HCT116 (cell line): ENCODE measurements around the gene ACAP3. TPM values are rescaled to one million over a fixed set of nuclear protein-coding genes. Genes with fewer than 3 reads are reported as not detected.

Experiments used
- ATAC-seq: fragments of 200-7000 bp; cut with Tn5 transposase; 2 replicates; pipeline ENCODE4 v1.9.1; 2020; ENCODE audit warnings: mild to moderate bottlenecking, moderate library complexity
- BruUV-seq: library from RNA; stranded (reverse); fragments of 400-500 nt; replicated peaks from 2 replicates; lab custom pipeline; 2021; lab: Mats Ljungman, UMichigan
- CTCF ChIA-PET: fragments of 300-600 bp; sonication (Branson Sonifier 250); formaldehyde crosslinking; loops from one replicate; lab custom pipeline; 2021; ENCODE audit warnings: antibody characterized with exemption; lab: Charles Lee
- POLR2A ChIA-PET: fragments of 300-600, 350-600 bp; sonication (Branson Sonifier 250); formaldehyde crosslinking; loops from one replicate; lab custom pipeline; 2021; ENCODE audit warnings: antibody characterized with exemption; lab: Charles Lee
- RAD21 ChIA-PET, 2 experiments: fragments of 300-600 bp; sonication (Branson Sonifier 250); formaldehyde crosslinking; loops; one replicate each; lab custom pipeline; 2023; ENCODE audit warnings: low total read pairs in 2 of 2; ENCODE audit not compliant: uncharacterized antibody in 2 of 2, unreplicated experiment in 2 of 2, low non-redundant PET in 1 of 2; lab: Charles Lee
- DNase-seq: peaks from one replicate; pipeline ENCODE4 v3.0.0-alpha.2; 2010; ENCODE audit warnings: low read depth, low spot score
- H2AFZ ChIP-seq: fragments of 200-600 bp; shearing (Covaris generic), sonication (generic); 2 replicates; pipeline ENCODE4 v1.6.1; 2017; ENCODE audit warnings: low read depth, mixed run types, mixed read lengths, antibody characterized with exemption, low read length; ENCODE audit not compliant: poor library complexity, severe bottlenecking
- H3K27ac ChIP-seq: 2 replicates; pipeline ENCODE4 v1.5.1; 2012; ENCODE audit warnings: low read depth, low read length
- H3K27me3 ChIP-seq: fragments of 200-600 bp; sonication (generic); 2 replicates; pipeline ENCODE4 v1.6.1; 2016; ENCODE audit warnings: mixed run types, low read length, mixed read lengths; ENCODE audit not compliant: insufficient read depth
- H3K36me3 ChIP-seq, 2 experiments: fragments of 200-500 bp in 1 of 2; fragments of 200-600 bp in 1 of 2; sonication (Bioruptor generic) in 1 of 2; sonication (generic) in 1 of 2; 2 replicates each; pipeline versions ENCODE4 v1.5.1 to v1.6.1; 2014 to 2016; ENCODE audit warnings: low read length in 2 of 2, inconsistent platforms in 1 of 2, mixed read lengths in 1 of 2, mixed run types in 1 of 2; ENCODE audit not compliant: insufficient read depth in 2 of 2, control insufficient read depth in 1 of 2
- H3K4me1 ChIP-seq, 2 experiments: fragments of 200-600 bp in 1 of 2; sonication (generic) in 1 of 2; 2 replicates each; pipeline versions ENCODE4 v1.5.1 to v1.6.1; 2012 to 2017; ENCODE audit warnings: low read length in 2 of 2, inconsistent platforms in 1 of 2, mild to moderate bottlenecking in 1 of 2, mixed read lengths in 1 of 2, mixed run types in 1 of 2, moderate library complexity in 1 of 2; ENCODE audit not compliant: insufficient read depth in 2 of 2, control insufficient read depth in 1 of 2
- H3K4me2 ChIP-seq: fragments of 200-600 bp; sonication (generic); 2 replicates; pipeline ENCODE4 v1.6.1; 2017; ENCODE audit warnings: mixed run types, low read length, mixed read lengths
- H3K4me3 ChIP-seq, 2 experiments: fragments of 200-600 bp in 1 of 2; sonication (generic) in 1 of 2; replicated peaks in 1 of 2; 2 replicates each; pipeline ENCODE4 v1.5.1; 2011 to 2016; ENCODE audit warnings: low read length in 2 of 2, control low read depth in 1 of 2, low read depth in 1 of 2, mild to moderate bottlenecking in 1 of 2, mixed read lengths in 1 of 2, mixed run types in 1 of 2
- H3K79me2 ChIP-seq: fragments of 200-600 bp; sonication (generic); 2 replicates; pipeline ENCODE4 v1.6.1; 2017; ENCODE audit warnings: mild to moderate bottlenecking, mixed run types, low read length, moderate library complexity, mixed read lengths; ENCODE audit not compliant: insufficient read depth
- H3K9ac ChIP-seq: fragments of 200-600 bp; sonication (generic); 2 replicates; pipeline ENCODE4 v1.6.1; 2016; ENCODE audit warnings: low read length, mixed read lengths
- H3K9me2 ChIP-seq: fragments of 200-600 bp; sonication (generic), shearing (Covaris generic); 2 replicates; pipeline ENCODE4 v1.6.1; 2017; ENCODE audit warnings: mixed run types, mild to moderate bottlenecking, moderate library complexity; ENCODE audit not compliant: insufficient read depth
- H3K9me3 ChIP-seq, 2 experiments: fragments of 200-500 bp in 1 of 2; fragments of 200-600 bp in 1 of 2; sonication (Bioruptor generic) in 1 of 2; sonication (generic) in 1 of 2; 2 replicates each; pipeline ENCODE4 v1.6.1; 2014 to 2017; ENCODE audit warnings: low read length in 2 of 2, mixed read lengths in 2 of 2, inconsistent platforms in 1 of 2, low read depth in 1 of 2, mild to moderate bottlenecking in 1 of 2, mixed run types in 1 of 2, moderate library complexity in 1 of 2; ENCODE audit not compliant: control insufficient read depth in 1 of 2, insufficient read depth in 1 of 2
- H4K20me1 ChIP-seq: fragments of 200-600 bp; sonication (generic), shearing (Covaris generic); 2 replicates; pipeline ENCODE4 v1.6.1; 2017; ENCODE audit warnings: mixed run types, mild to moderate bottlenecking, moderate library complexity; ENCODE audit not compliant: insufficient read depth
- POLR2AphosphoS5 ChIP-seq: IDR thresholded peaks from 2 replicates; pipeline ENCODE4 v1.6.1; 2011; ENCODE audit warnings: mild to moderate bottlenecking, low read depth, low read length, moderate library complexity
- ZFX ChIP-seq: fragments of 450-650 bp; IDR thresholded peaks from 2 replicates; pipeline ENCODE4 v1.6.1; 2017
- ZNF274 ChIP-seq: fragments of 200-500 bp; sonication (Bioruptor generic); IDR thresholded peaks from 2 replicates; pipeline ENCODE4 v1.6.1; 2014; ENCODE audit warnings: mild to moderate bottlenecking, low read depth, low read length, inconsistent platforms
- intact Hi-C: fragments of 100-400 bp; cut with micrococcal nuclease; formaldehyde crosslinking; loops from 2 replicates; pipeline ENCODE4 v1.10.0; 2022
- total RNA-seq: library from RNA; stranded (reverse); gene quantifications from one replicate; pipeline ENCODE4 v1.2.1, GENCODE V29; 2021; ENCODE audit not compliant: unreplicated experiment
- TF ChIP-seq, protein P1 (sequence below): IDR thresholded peaks from 2 replicates; pipeline ENCODE4 v1.6.1; 2012
- TF ChIP-seq, protein P2 (sequence below), 3 experiments: fragments of 200-600 bp in 1 of 3; sonication (generic) in 1 of 3; IDR thresholded peaks in 2 of 3; conservative IDR thresholded peaks in 1 of 3; 2 replicates each; pipeline ENCODE4 v1.5.1; 2012 to 2017; ENCODE audit warnings: low read depth in 2 of 3, low read length in 2 of 3, antibody characterized with exemption in 1 of 3, borderline replicate concordance in 1 of 3, control low read depth in 1 of 3, mild to moderate bottlenecking in 1 of 3, mixed read lengths in 1 of 3, mixed run types in 1 of 3, moderate library complexity in 1 of 3; ENCODE audit not compliant: insufficient read depth in 1 of 3

The ACAP3 gene
- total RNA-seq, 1 experiment from 2014 or later: 38.8 TPM

DNA sequence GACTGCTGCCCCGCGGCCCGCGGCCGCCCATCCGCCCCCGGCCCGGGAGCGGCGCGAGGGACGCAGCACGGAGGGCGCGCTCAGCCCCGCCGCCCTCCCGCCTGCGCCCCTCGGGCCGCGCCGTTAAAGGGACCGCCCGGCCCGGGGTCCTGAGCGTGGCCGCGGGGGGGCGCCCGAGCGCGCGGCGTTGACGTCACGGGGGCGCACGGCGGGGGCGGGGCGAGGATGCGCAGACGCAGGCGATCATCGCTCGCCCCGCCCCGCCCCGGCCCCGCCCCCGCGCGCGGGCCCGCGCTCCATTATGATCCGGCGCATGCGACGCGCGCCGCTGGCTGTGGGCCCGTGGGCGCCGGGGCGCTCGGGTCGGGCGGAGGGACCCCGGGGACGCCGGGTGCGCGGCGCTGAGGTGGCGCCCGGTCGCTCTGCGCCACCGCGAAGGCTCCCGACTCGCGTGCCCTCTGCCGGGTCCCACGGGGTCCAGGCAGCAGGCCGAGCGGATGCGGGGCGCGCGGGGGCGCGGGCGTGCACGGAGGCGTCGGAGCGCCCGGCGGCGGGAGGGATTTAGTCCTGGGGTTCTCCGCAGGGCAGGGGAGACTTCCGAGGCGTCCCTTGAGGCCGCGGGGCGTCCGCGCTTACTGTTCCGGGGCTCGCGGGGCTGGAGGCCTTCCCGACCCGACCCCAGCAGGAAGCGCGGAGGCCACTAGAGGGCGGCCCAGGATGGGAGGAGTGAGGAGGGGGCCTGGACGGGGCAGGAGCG, 41.7 kb upstream of the ACAP3 start, which contains the start of gene DVL1:
Gene DVL1 (minus strand): TSS at position 163 of the 757 bp plus-strand sequence. CDS start 353 bp downstream, outside the sequence.
- Histone ChIP-seq H3K27ac (peak within 1 kb of the TSS; percentile 100), H3K9me3 (no peaks in the 10 kb centered on the region), H3K27me3 (no peaks in the 10 kb centered on the region), H3K4me3 (peak within 1 kb of the TSS; percentile 80 to 87), H2AFZ (no peak within 1 kb of the TSS), H4K20me1 (no peaks in the 10 kb centered on the region), H3K36me3 (no peaks in the 10 kb centered on the region), H3K79me2 (peaks cover 42% of the 10 kb centered on the region), H3K9ac (peak within 1 kb of the TSS; percentile 85), H3K4me1 (peaks cover 38 to 67% of the 10 kb centered on the region in 2 experiments), H3K4me2 (peak within 1 kb of the TSS; percentile 96), H3K9me2 (no peaks in the 10 kb centered on the region)
- TF ChIP-seq, protein P1, sequence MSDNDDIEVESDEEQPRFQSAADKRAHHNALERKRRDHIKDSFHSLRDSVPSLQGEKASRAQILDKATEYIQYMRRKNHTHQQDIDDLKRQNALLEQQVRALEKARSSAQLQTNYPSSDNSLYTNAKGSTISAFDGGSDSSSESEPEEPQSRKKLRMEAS: no peak
- TF ChIP-seq, protein P2, sequence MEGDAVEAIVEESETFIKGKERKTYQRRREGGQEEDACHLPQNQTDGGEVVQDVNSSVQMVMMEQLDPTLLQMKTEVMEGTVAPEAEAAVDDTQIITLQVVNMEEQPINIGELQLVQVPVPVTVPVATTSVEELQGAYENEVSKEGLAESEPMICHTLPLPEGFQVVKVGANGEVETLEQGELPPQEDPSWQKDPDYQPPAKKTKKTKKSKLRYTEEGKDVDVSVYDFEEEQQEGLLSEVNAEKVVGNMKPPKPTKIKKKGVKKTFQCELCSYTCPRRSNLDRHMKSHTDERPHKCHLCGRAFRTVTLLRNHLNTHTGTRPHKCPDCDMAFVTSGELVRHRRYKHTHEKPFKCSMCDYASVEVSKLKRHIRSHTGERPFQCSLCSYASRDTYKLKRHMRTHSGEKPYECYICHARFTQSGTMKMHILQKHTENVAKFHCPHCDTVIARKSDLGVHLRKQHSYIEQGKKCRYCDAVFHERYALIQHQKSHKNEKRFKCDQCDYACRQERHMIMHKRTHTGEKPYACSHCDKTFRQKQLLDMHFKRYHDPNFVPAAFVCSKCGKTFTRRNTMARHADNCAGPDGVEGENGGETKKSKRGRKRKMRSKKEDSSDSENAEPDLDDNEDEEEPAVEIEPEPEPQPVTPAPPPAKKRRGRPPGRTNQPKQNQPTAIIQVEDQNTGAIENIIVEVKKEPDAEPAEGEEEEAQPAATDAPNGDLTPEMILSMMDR (IDR thresholded peaks at IDR 0.05 in 2 of 3, conservative IDR thresholded peaks at IDR 0.05 in 1 of 3; ENCODE audit: borderline replicate concordance in 1 of 3, insufficient read depth in 1 of 3, low read depth in 2 of 3, low read length in 2 of 3): peak in 2 of 3 experiments; percentile 32 to 48; a peak in 3 of 6 replicates
- peak; percentile 66 for TF ChIP-seq ZFX
- peak; percentile 69 for TF ChIP-seq POLR2AphosphoS5
- no peak for TF ChIP-seq ZNF274
- RAD21 ChIA-PET: no interaction called here
- peak; percentile 29 for ATAC-seq
- intact Hi-C loops: loop anchor here (5.0 to 10.0 kb wide), 3 partner anchors 42 to 277 kb away; partner anchors contain the start of genes ACAP3, MIB2, PUSL1 and RNF223
- CTCF ChIA-PET: no interaction called here
- DNase-seq: no peak
- BruUV-seq: no TSS peak
- POLR2A ChIA-PET: no interaction called here
